ENCODE measurements around the gene PHF21B. TPM values are rescaled to one million over a fixed set of nuclear protein-coding genes. Genes with fewer than 3 reads are reported as not detected.
"Not testable (repeated sequence)": the region's sequence is repeated elsewhere in the genome, so short reads cannot be mapped to it uniquely, and the experiment has no call there.

The PHF21B gene
- total RNA-seq, 1 experiment from 2014 or later: not detected

- no peaks in the 10 kb centered on the region for H3K9me3 Mint-ChIP-seq (ENCODE audit: low read depth, unreplicated experiment)
- no peak for DNase-seq
- H3K4me3 Mint-ChIP-seq (ENCODE audit: low read depth, unreplicated experiment): no peak overlapping the region
- CTCF ChIA-PET: no interaction called here
- TF ChIP-seq CTCF (IDR thresholded peaks at IDR 0.05; ENCODE audit: unreplicated experiment): no peak
- BruUV-seq (replicated peaks): no TSS peak
- intact Hi-C loops (cut with micrococcal nuclease; ENCODE audit: unreplicated experiment): no loop called here
- no peaks in the 10 kb centered on the region for H3K4me1 Mint-ChIP-seq (ENCODE audit: low read depth, unreplicated experiment)
- H3K27me3 Mint-ChIP-seq (ENCODE audit: unreplicated experiment): peaks cover 95% of the 10 kb centered on the region
- H3K36me3 Mint-ChIP-seq (ENCODE audit: insufficient read depth, unreplicated experiment): peaks cover 5% of the 10 kb centered on the region
- no peak overlapping the region for H3K27ac Mint-ChIP-seq (ENCODE audit: unreplicated experiment)
These were observed 45.7 kb downstream of the PHF21B start for GRCh38 chr22:44963832-44964721.

- Mint-ChIP-seq H3K27ac (ENCODE audit: unreplicated experiment) (no peak overlapping the region), H3K4me3 (ENCODE audit: low read depth, unreplicated experiment) (no peak overlapping the region), H3K4me1 (ENCODE audit: low read depth, unreplicated experiment) (no peaks in the 10 kb centered on the region), H3K36me3 (ENCODE audit: insufficient read depth, unreplicated experiment) (peaks cover 5% of the 10 kb centered on the region), H3K27me3 (ENCODE audit: unreplicated experiment) (peaks cover 99% of the 10 kb centered on the region), H3K9me3 (ENCODE audit: low read depth, unreplicated experiment) (no peaks in the 10 kb centered on the region)
- no peak for DNase-seq
- intact Hi-C loops (cut with micrococcal nuclease; ENCODE audit: unreplicated experiment): no loop called here
- CTCF ChIA-PET: no interaction called here
- TF ChIP-seq CTCF (IDR thresholded peaks at IDR 0.05; ENCODE audit: unreplicated experiment): no peak
- no TSS peak for BruUV-seq (replicated peaks)
These were observed 46.9 kb downstream of the PHF21B start for GRCh38 chr22:44962741-44963454.

GRCh38 chr22:44961682-44962081 is 48.1 kb downstream of the PHF21B start:
- CTCF ChIA-PET; BruUV-seq (replicated peaks); H3K4me1 Mint-ChIP-seq (ENCODE audit: low read depth, unreplicated experiment): not testable (repeated sequence)

GRCh38 chr22:44956840-44957767 is 52.7 kb downstream of the PHF21B start:
- no peak overlapping the region for H3K27ac Mint-ChIP-seq (ENCODE audit: unreplicated experiment)
- CTCF ChIA-PET: interaction anchor here (0.6 kb wide), 2 partner anchors 140 to 1292 kb away, joined by 4 to 5 read pairs; no protein-coding TSS in a partner anchor
- peaks cover 99% of the 10 kb centered on the region for H3K27me3 Mint-ChIP-seq (ENCODE audit: unreplicated experiment)
- H3K4me3 Mint-ChIP-seq (ENCODE audit: low read depth, unreplicated experiment): no peak overlapping the region
- H3K36me3 Mint-ChIP-seq (ENCODE audit: insufficient read depth, unreplicated experiment): no peaks in the 10 kb centered on the region
- intact Hi-C loops (cut with micrococcal nuclease; ENCODE audit: unreplicated experiment): no loop called here
- BruUV-seq (replicated peaks): no TSS peak
- H3K4me1 Mint-ChIP-seq (ENCODE audit: low read depth, unreplicated experiment): no peaks in the 10 kb centered on the region
- no peak for DNase-seq
- no peaks in the 10 kb centered on the region for H3K9me3 Mint-ChIP-seq (ENCODE audit: low read depth, unreplicated experiment)
- no peak for TF ChIP-seq CTCF (IDR thresholded peaks at IDR 0.05; ENCODE audit: unreplicated experiment)

More at GRCh38 chr22:44961682-44962081, 48.1 kb downstream of the PHF21B start:
- H3K4me3 Mint-ChIP-seq (ENCODE audit: low read depth, unreplicated experiment); intact Hi-C loops (cut with micrococcal nuclease; ENCODE audit: unreplicated experiment); H3K9me3 Mint-ChIP-seq (ENCODE audit: low read depth, unreplicated experiment); H3K27ac Mint-ChIP-seq (ENCODE audit: unreplicated experiment); DNase-seq; H3K36me3 Mint-ChIP-seq (ENCODE audit: insufficient read depth, unreplicated experiment): not testable (repeated sequence)
- peaks cover 99% of the 10 kb centered on the region for H3K27me3 Mint-ChIP-seq (ENCODE audit: unreplicated experiment)

All from Calu3 (cell line).